Measurements from ENCODE around the gene CAMTA1.

Gene CAMTA1

DNA sequence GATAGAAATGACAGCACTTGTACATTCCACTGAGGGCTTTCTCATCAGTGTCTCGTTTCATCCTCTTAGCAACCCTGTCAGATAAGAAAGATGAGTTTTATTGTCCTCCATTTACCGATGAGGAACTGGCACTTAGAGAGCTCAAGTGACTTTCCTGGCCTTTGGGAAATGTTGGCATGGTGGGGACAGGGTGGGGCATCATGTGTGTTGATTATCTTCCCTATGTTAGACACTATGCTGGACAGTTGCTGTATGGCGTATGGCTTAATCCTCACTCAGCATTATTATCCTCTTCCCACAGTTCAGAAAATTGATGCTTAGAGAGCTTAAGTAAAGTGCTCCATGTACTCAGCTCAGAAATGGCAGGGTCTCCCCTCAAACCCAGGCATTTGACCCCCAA is 163.2 kb downstream of the CAMTA1 start:
- no peak overlapping the region for H3K4me3 Mint-ChIP-seq
- H3K9me3 Mint-ChIP-seq = no peaks in the 10 kb centered on the region
- no peak for DNase-seq (ENCODE audit: low spot score in 2 of 2)
- ATAC-seq = no peak
- no peaks in the 10 kb centered on the region for H3K4me1 Mint-ChIP-seq
- H3K27ac Mint-ChIP-seq = no peak overlapping the region
- no peaks in the 10 kb centered on the region for H3K36me3 Mint-ChIP-seq

DNA sequence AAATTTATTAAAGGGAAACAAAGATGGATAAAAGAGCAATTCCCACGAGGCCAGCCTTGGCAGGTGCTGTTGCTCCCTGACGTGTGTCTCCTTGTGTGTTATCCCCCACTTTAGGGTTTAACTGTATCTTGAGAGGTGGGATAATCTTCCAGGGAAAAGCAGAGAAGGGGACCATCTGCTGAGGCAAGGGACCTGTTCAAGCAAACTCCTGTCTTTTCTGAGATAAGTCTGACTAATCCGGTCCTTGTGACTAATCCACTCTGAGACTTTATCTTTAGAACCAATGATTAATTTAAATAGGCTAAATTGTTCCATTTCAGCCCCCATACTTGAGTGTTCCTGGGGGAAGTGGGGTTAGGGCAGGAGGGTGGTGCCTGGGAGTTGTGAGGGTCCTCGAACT is 163.6 kb downstream of the CAMTA1 start:
- no peak for DNase-seq (ENCODE audit: low spot score in 2 of 2)
- H3K27ac Mint-ChIP-seq = no peak overlapping the region
- H3K4me1 Mint-ChIP-seq = no peaks in the 10 kb centered on the region
- no peak for ATAC-seq
- H3K36me3 Mint-ChIP-seq = no peaks in the 10 kb centered on the region
- no peak overlapping the region for H3K4me3 Mint-ChIP-seq
- no peaks in the 10 kb centered on the region for H3K9me3 Mint-ChIP-seq

DNA sequence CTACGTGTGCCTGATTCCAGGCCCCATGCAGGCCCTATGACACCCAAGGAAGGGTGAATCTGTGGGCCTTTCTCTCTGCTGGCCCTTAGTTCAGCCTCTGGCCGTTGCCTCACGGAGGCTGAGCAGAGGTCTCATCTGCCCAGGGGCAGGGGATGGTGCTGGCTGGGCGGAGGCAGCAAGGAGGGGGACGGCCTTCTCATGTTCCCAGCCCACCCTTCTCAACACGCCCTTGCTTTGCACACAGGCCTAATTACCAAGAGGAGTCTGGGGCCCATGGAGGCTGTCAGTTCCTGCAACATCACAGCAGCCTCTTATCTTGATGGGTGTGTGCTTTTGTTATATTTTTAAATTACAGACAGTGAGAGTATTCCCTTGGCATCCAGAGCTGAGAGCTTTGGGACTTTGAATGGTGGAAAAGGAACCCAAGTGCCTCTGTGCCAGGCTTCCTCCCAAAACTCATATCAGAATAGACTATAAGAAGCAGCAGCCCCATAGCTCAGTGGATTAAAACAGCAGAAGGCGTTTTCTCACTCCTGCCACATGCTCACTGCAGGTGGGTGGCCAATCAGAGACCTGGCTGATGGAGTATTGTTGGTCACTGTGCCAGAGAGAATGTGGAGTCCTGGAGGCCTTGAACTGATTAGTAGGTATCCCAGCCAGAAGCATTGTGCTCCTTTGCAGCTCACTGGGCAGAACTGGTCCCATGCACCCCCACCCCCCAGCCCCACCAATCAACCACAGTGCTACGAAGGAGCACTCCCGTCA is 164.9 kb downstream of the CAMTA1 start:
- Mint-ChIP-seq H3K27ac (no peak overlapping the region), H3K4me3 (no peak overlapping the region), H3K9me3 (no peaks in the 10 kb centered on the region), H3K36me3 (no peaks in the 10 kb centered on the region), H3K4me1 (no peaks in the 10 kb centered on the region)
- DNase-seq (ENCODE audit: low spot score in 2 of 2) (no peak), ATAC-seq (no peak)

DNA sequence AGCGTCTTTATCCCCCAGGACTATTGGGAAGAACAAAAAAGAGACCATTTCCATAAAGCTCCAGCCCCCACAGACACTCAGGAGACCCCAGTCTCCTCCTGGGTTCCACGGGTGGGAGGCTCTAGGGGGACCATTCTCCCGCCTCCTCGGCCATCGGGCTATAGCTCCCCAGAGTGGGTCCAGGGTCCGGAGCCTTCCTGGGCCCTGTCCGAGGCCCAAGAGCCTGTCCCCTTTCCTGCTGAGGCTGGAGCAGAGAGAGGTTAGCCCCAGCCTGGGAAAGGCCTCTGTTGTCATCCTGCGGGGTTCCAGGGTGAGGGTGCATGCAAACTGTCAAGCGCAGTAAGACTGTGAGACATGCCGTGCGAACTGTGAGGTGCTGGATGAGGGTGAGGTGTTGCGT is 166.3 kb downstream of the CAMTA1 start:
- no peak for DNase-seq (ENCODE audit: low spot score in 2 of 2)
- Mint-ChIP-seq H3K4me3 (no peak overlapping the region), H3K27ac (no peak overlapping the region), H3K36me3 (no peaks in the 10 kb centered on the region), H3K4me1 (no peaks in the 10 kb centered on the region), H3K9me3 (no peaks in the 10 kb centered on the region)
- ATAC-seq = no peak

DNA sequence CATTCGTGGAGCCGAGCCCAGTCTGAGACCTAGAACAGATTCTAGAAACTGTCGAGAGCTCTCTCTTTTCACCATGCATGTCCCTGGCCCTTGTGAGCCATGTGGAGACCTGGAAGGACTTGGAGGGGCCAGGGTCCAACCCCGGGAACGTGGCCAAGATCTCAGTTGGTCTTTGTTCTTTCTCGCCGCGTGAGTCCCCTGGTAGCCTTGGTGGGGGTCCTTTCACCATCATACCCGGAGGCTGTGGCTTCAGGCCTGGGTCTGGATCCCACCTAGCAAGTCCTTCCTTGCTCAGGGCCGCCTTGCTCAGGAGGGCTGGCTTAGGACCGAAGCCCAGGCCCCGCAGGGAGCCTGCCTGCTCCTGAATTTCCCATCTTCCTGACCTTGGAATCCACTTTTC is 168.0 kb downstream of the CAMTA1 start:
- no peaks in the 10 kb centered on the region for H3K9me3 Mint-ChIP-seq
- H3K27ac Mint-ChIP-seq = no peak overlapping the region
- H3K4me3 Mint-ChIP-seq = no peak overlapping the region
- H3K36me3 Mint-ChIP-seq = no peaks in the 10 kb centered on the region
- H3K4me1 Mint-ChIP-seq = no peaks in the 10 kb centered on the region
- ATAC-seq (no peak), DNase-seq (ENCODE audit: low spot score in 2 of 2) (no peak)

DNA sequence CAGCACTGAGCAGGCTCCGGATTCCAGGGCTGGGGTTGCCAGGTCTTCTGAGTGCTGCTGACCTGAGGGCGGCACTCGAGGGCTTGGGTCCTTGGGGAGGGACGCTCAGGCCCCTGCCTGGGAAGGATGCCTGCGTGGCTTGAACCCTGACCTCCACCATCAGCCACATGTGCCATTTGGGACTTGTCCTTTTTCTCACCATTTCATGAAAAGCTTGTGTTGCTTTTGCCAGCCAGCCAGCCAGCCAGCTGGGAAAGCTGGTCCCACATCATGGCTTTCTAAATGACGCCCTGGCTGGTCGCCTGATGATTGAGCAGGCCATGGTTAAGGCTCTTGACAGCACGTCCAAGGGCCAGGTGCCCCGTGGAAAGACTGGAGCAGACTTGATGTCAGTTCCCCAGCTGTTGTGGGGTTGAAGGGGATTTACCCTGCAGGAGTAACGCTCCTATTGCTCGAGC is 168.7 kb downstream of the CAMTA1 start:
- H3K36me3 Mint-ChIP-seq = no peaks in the 10 kb centered on the region
- ATAC-seq (no peak), DNase-seq (ENCODE audit: low spot score in 2 of 2) (no peak)
- H3K27ac Mint-ChIP-seq = no peak overlapping the region
- H3K4me1 Mint-ChIP-seq = no peaks in the 10 kb centered on the region
- no peak overlapping the region for H3K4me3 Mint-ChIP-seq
- no peaks in the 10 kb centered on the region for H3K9me3 Mint-ChIP-seq

DNA sequence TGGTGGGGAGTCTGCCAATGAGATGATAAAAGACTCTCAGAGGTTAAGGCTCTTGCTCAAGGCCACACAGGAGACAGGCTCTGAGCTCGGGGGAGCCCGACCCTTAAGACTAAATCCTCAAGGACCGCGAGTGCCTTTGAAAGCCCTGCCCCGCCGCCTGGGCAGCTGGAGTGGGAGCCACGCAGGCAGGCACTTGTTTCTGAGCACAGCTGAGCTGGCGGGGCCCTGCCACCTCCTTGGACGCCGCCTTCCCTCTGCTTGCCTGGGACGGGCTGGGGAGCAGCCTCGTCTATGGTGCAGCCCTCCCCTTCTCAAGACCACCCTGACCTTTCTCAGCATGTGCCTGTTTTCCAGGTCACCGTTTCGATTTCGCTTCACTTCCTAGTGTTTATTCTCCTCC is 169.3 kb downstream of the CAMTA1 start:
- H3K36me3 Mint-ChIP-seq = no peaks in the 10 kb centered on the region
- no peaks in the 10 kb centered on the region for H3K9me3 Mint-ChIP-seq
- no peak overlapping the region for H3K4me3 Mint-ChIP-seq
- no peak for DNase-seq (ENCODE audit: low spot score in 2 of 2)
- H3K27ac Mint-ChIP-seq = no peak overlapping the region
- no peaks in the 10 kb centered on the region for H3K4me1 Mint-ChIP-seq
- no peak for ATAC-seq

DNA sequence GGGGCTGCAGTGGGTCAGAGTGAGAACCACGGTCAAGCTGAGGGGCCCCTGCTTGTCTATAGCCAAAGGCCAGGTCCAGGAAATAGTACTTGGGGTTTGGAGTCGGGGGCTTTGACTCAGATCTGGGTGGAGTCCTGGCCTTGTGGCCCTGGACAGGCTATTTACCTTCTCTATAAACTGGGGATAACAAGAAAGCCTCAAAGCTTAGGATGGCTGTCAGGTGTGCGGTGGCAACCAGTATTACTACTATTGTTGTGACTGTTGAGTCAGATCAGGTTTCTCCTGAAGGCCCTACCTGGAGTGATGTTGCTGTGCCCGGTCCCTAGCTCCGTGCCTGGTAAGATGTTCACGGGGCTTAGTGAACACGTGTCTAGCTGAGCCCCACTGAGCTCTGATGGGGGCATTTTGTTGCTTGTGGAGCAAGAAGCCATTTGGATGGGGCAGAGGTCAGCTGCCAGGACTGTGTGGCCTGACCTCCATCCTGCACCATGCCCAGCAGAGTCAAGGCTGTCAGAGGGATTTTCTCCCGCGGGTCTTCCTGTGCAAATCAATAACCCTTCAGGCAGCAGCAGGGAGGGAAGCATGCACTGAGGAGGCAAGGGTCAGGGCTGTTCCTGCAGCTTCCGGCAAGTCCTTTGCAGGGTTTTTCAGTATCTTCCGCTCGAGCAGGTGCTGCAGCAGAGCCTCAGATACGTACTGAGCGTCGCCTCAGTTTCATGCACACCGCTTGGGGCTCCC is 170.3 kb downstream of the CAMTA1 start:
- Mint-ChIP-seq H3K4me3 (no peak overlapping the region), H3K4me1 (no peaks in the 10 kb centered on the region), H3K36me3 (no peaks in the 10 kb centered on the region), H3K27ac (no peak overlapping the region), H3K9me3 (no peaks in the 10 kb centered on the region)
- DNase-seq (ENCODE audit: low spot score in 2 of 2) (no peak), ATAC-seq (peak; percentile 3)

DNA sequence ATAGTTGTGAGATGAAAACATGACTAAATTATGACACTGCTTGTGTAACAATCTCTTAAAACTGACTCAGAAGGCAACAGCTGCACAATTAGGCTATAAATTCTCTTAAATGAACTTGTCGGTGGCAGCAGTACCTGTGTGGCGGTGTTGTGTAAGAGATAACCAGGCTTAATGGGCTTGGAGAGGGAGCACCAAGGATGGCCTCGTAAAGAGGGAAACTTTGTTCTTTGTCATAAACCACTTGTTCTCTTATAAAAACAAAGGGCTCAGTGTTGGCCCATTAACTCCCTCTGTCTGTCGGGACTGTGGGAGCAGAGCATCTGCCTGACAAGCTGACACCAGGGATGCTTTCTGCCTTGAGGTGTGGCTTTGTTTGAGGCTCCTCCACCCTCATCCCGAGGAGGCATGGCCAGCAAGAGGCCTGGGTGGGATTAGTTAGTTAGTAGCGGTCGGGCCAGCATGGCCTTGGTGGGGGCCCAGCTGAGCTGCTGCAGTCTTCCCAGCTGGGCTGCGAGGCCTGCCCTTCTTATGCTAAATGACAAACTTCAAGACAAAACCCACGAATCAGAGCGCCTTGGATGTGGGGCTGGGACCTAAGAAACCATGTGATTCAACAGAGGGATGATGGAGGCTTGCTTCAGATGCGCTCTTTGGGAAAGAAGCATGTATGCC is 171.4 kb downstream of the CAMTA1 start:
- H3K36me3 Mint-ChIP-seq = no peaks in the 10 kb centered on the region
- no peak for ATAC-seq

DNA sequence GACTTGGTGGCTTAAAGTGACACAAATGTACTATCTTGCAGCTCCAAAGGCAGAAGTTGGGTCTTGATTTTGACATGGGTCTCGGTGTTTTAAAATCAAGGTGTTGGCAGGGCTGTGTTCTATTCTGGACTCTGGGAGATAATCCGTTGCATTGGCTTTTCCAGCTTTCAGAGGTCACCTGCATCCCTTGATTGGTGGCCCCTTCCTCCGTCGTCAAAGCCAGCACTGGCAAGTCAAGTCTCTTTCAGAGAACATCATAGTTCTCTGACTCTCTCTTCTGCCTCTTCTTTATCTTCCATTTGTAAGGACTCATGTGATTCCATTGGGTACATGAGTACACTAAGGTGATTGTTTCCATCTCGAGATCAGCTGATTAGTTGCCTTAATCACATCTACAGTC is 172.1 kb downstream of the CAMTA1 start:
- Mint-ChIP-seq H3K36me3 (no peaks in the 10 kb centered on the region), H3K27ac (no peak overlapping the region), H3K9me3 (no peaks in the 10 kb centered on the region), H3K4me3 (no peak overlapping the region), H3K4me1 (no peaks in the 10 kb centered on the region)
- ATAC-seq (no peak), DNase-seq (ENCODE audit: low spot score in 2 of 2) (no peak)

More for the DNA sequence above, 171.4 kb downstream of the CAMTA1 start:
- Mint-ChIP-seq H3K4me3 (no peak overlapping the region), H3K4me1 (no peaks in the 10 kb centered on the region), H3K27ac (no peak overlapping the region), H3K9me3 (no peaks in the 10 kb centered on the region)
- DNase-seq (ENCODE audit: low spot score in 2 of 2) = no peak

DNA sequence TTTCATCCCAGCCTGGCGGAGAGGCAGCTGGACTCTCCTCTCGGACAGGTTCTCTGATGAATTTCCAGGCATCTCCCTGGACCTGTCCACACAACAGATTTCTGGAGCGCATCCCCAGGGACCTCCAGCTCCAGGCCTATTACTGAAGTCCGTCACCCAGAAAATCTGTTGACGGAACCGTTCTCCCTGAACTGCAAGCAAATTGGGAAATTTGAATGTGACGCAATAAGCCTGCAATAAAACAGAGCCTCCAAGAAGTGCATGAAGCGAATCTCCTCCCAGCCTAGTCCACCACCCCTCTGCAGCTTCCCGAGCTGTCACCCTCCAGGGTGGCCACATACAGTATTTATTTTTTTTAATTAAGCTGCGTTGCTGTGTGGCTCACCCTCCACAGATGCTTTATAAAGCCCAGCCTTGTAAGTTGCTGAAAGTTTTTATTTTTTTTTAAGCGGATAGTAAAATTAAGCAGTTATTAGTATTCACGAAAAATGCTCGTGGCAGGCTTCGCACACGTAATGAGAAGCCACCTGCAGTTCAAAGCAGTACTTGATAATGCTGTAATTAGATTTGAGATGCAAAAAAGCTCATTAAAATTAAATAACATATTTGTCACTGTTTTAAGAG is 173.3 kb downstream of the CAMTA1 start:
- peaks cover 10% of the 10 kb centered on the region for H3K4me1 Mint-ChIP-seq
- ATAC-seq (no peak), DNase-seq (ENCODE audit: low spot score in 2 of 2) (no peak)
- no peak overlapping the region for H3K4me3 Mint-ChIP-seq
- no peak overlapping the region for H3K27ac Mint-ChIP-seq
- no peaks in the 10 kb centered on the region for H3K9me3 Mint-ChIP-seq
- H3K36me3 Mint-ChIP-seq = no peaks in the 10 kb centered on the region

DNA sequence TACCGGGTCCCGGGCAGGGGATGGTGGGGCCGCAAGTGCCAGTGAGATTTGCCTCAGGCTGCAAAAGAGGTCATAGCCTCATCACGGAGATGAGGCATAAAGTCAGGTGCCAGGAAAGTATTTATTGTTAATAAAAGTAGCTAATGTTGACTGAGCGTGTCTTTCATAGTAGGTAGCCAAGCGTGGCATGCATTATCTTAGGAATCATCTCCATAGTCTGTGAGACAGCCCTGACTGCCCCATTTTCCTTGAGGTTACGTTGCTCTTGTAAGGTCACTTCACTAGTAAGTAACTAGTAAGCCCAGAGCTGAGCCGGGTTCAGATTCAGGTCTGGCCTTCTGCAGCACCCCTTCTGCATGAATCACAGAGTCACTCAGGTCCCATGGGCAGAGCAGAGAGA is 174.2 kb downstream of the CAMTA1 start:
- Mint-ChIP-seq H3K27ac (no peak overlapping the region), H3K36me3 (no peaks in the 10 kb centered on the region), H3K4me3 (no peak overlapping the region), H3K9me3 (no peaks in the 10 kb centered on the region), H3K4me1 (peaks cover 11% of the 10 kb centered on the region)
- ATAC-seq (no peak), DNase-seq (ENCODE audit: low spot score in 2 of 2) (no peak)

DNA sequence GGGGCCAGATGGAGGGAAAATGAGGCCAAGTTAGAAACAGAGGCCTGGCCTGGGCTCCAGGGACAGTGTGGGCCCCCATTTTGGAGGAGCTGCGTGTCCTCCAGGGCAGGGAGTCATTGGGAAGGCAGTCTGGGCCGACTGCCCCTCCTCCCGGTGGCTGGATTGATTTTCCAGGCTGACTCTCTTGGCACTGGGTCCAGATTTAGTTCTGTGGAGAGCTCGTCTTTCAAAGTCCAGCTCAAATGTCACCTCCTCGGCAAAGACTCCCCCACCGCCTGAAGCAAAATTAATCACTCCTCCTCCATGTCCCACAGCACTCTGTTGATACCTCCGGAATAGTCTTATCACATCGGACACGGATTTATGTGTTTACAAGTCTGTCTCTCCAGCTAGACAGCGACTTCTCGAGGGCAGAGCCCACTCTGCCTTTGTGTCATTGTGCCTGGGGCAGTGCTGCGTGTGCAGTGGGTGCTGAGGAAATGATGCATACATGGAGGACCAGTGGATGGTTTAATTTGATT is 175.1 kb downstream of the CAMTA1 start:
- H3K4me3 Mint-ChIP-seq = no peak overlapping the region
- no peak for DNase-seq (ENCODE audit: low spot score in 2 of 2)
- no peak overlapping the region for H3K27ac Mint-ChIP-seq
- peaks cover 11% of the 10 kb centered on the region for H3K4me1 Mint-ChIP-seq
- no peak for ATAC-seq
- no peaks in the 10 kb centered on the region for H3K9me3 Mint-ChIP-seq
- H3K36me3 Mint-ChIP-seq = no peaks in the 10 kb centered on the region

DNA sequence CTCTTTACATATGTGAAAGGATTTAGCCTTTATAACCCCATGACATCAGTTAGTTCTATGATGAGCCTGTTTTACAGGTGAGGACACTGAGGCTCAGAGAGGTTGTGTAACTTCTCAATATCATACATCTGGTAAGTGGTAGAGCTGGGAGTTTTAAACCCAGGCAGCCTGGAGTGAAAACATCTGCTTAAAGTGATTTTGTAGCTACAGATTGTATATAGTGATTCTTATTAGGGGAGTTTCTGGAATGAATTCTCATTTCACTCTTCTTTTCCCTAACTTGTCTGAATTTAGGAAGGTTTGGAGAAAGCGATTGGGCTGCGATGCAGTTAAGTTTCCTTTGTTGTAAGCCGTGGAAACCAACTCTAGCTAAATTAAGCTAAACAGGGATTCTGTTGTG is 175.6 kb downstream of the CAMTA1 start:
- H3K9me3 Mint-ChIP-seq = no peaks in the 10 kb centered on the region
- no peak overlapping the region for H3K4me3 Mint-ChIP-seq
- H3K36me3 Mint-ChIP-seq = no peaks in the 10 kb centered on the region
- DNase-seq (ENCODE audit: low spot score in 2 of 2) = no peak
- ATAC-seq = no peak
- peaks cover 11% of the 10 kb centered on the region for H3K4me1 Mint-ChIP-seq
- no peak overlapping the region for H3K27ac Mint-ChIP-seq

DNA sequence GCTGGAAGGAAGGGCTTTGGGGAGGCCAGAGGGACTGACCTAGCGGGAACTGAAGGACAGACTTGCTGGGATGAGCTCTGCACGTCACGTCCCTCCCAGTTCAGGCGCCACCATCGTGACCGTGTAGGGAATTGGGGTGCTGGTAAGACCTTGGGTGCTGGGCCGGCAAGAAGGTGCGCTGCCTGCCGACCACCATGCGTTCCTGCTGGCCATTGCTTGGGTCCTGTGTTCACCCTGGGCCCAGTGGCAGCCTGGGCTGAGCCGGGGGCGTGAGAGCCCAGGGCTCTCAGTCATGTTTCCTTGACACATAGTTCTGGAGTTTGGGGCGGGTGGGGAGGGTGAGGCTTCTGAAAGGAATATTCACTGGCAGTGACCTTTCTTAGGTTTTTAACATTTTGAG is 176.0 kb downstream of the CAMTA1 start:
- DNase-seq (ENCODE audit: low spot score in 2 of 2) = no peak
- Mint-ChIP-seq H3K4me3 (peak overlapping the region; percentile 67), H3K36me3 (no peaks in the 10 kb centered on the region), H3K4me1 (peaks cover 11% of the 10 kb centered on the region), H3K27ac (no peak overlapping the region), H3K9me3 (no peaks in the 10 kb centered on the region)
- no peak for ATAC-seq
